ENCODE data around the gene PLEKHH2. TPM values are rescaled to one million over a fixed set of nuclear protein-coding genes. Genes with fewer than 3 reads are reported as not detected.

Gene PLEKHH2
- polyA plus RNA-seq, 3 donors, result not detected

DNA sequence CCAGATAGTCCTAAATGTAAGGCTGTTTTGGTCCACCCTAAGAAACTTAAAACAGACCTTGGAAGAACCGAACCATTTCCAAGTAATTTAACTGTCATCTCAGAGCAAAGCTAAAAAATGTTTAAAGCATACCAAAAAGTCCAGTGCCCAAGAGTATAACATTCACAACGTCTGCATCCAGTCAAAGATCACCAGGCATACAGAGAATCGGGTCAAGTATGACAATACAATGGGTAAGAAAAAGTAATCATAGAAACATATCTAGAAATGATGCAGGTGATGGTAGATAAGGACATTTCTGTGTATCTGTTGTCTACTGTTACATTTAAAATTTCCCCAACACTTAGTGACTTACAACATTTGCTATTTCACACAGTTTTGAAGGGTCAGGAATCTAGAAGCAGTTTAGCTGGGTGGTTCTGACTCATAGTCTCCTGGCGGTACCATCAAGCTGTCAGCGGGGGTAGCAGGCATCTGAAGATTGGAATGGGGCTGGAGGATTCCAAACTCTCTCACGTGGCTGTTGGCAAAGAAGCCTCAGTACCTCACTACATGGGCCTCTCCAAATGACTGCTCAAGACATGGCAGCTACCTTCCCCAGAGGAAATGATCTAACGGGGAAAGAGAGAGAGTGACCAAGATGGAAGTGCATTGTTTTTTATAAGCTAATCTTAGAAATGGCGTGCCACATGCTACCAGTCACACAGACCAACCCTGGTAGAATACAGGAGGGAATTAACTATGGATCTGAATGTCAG is 100.2 kb downstream of the PLEKHH2 start:
- Mint-ChIP-seq H3K4me3 (no peak overlapping the region), H3K4me1 (no peaks in the 10 kb centered on the region), H3K27me3 (ENCODE audit: low read depth in 3 of 3) (peaks cover 3 to 26% (median 18%) of the 10 kb centered on the region in 3 donors), H3K27ac (no peak overlapping the region), H3K9me3 (peaks cover 0 to 3% (median 0%) of the 10 kb centered on the region in 7 donors), H3K36me3 (no peaks in the 10 kb centered on the region)
- no peaks in the 10 kb centered on the region for H3K79me2 ChIP-seq (ENCODE audit: insufficient read depth, low read length)
- intact Hi-C loops (cut with micrococcal nuclease), result no loop called here
- H3K4me1 ChIP-seq (ENCODE audit: control insufficient read depth in 1 of 2, insufficient read depth in 2 of 2, low read length in 2 of 2), result no peaks in the 10 kb centered on the region
- no peak overlapping the region for H2AFZ ChIP-seq (ENCODE audit: insufficient read depth, low read depth, low read length, poor library complexity, severe bottlenecking)
- no peaks in the 10 kb centered on the region for H3K36me3 ChIP-seq (replicated peaks in 1 of 2; ENCODE audit: control insufficient read depth in 1 of 2, insufficient read depth in 2 of 2, low read length in 2 of 2)
- no peak overlapping the region for H3K4me3 ChIP-seq (replicated peaks in 1 of 3; ENCODE audit: low read depth in 2 of 3, low read length in 3 of 3)
- TF ChIP-seq, protein P1, sequence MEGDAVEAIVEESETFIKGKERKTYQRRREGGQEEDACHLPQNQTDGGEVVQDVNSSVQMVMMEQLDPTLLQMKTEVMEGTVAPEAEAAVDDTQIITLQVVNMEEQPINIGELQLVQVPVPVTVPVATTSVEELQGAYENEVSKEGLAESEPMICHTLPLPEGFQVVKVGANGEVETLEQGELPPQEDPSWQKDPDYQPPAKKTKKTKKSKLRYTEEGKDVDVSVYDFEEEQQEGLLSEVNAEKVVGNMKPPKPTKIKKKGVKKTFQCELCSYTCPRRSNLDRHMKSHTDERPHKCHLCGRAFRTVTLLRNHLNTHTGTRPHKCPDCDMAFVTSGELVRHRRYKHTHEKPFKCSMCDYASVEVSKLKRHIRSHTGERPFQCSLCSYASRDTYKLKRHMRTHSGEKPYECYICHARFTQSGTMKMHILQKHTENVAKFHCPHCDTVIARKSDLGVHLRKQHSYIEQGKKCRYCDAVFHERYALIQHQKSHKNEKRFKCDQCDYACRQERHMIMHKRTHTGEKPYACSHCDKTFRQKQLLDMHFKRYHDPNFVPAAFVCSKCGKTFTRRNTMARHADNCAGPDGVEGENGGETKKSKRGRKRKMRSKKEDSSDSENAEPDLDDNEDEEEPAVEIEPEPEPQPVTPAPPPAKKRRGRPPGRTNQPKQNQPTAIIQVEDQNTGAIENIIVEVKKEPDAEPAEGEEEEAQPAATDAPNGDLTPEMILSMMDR (IDR thresholded peaks at IDR 0.05), result no peak
- H3K27ac ChIP-seq (ENCODE audit: low read depth in 1 of 2, low read length in 2 of 2), result no peak overlapping the region
- no peak overlapping the region for H3K4me2 ChIP-seq (replicated peaks; ENCODE audit: extremely low read depth, low read length, poor library complexity, severe bottlenecking)
- H3K9me3 ChIP-seq (replicated peaks in 1 of 2; ENCODE audit: control insufficient read depth in 1 of 2, insufficient read depth in 1 of 2, low read length in 2 of 2), result no peaks in the 10 kb centered on the region
- DNase-seq, result no peak
- WGBS (ENCODE audit: insufficient coverage), result 100% methylated on average over 1 of the region's 8 CpGs
- H3K9ac ChIP-seq (ENCODE audit: insufficient read depth, low read length, poor library complexity, severe bottlenecking), result no peak overlapping the region
- H4K20me1 ChIP-seq (ENCODE audit: insufficient read depth, low read length), result no peaks in the 10 kb centered on the region
- H3K27me3 ChIP-seq (ENCODE audit: control insufficient read depth in 2 of 2, insufficient read depth in 2 of 2, low read length in 2 of 2), result peaks cover 0 to 7% of the 10 kb centered on the region in 2 donors

DNA sequence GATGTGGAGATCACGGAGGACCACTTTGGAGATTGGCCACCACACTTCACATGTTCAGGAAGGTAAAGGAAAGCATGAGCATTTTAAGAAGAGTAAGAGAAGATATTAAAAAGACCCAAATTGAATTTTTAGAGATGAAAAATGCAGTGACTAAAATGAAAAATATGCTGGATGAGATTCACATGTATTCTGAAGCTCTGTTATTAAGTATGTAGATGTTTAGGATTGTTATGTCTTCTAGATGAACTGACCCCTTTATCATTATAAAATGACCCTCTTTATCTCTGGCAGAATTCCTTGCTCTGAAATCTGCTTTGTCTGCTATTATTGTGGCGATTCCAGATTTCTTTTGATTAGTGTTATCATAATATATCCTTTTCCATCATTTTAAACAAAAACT is 100.8 kb downstream of the PLEKHH2 start:
- Mint-ChIP-seq H3K27me3 (ENCODE audit: low read depth in 3 of 3) (peaks cover 3 to 25% (median 18%) of the 10 kb centered on the region in 3 donors), H3K36me3 (no peaks in the 10 kb centered on the region), H3K9me3 (peaks cover 0 to 2% (median 0%) of the 10 kb centered on the region in 7 donors), H3K4me3 (no peak overlapping the region), H3K27ac (no peak overlapping the region), H3K4me1 (no peaks in the 10 kb centered on the region)
- no peak overlapping the region for H3K27ac ChIP-seq (ENCODE audit: low read depth in 1 of 2, low read length in 2 of 2)
- TF ChIP-seq, protein P1 (IDR thresholded peaks at IDR 0.05), result no peak
- no peak overlapping the region for H2AFZ ChIP-seq (ENCODE audit: insufficient read depth, low read depth, low read length, poor library complexity, severe bottlenecking)
- no peak overlapping the region for H3K9ac ChIP-seq (ENCODE audit: insufficient read depth, low read length, poor library complexity, severe bottlenecking)
- no peak for DNase-seq
- no peaks in the 10 kb centered on the region for H3K4me1 ChIP-seq (ENCODE audit: control insufficient read depth in 1 of 2, insufficient read depth in 2 of 2, low read length in 2 of 2)
- H4K20me1 ChIP-seq (ENCODE audit: insufficient read depth, low read length), result no peaks in the 10 kb centered on the region
- H3K79me2 ChIP-seq (ENCODE audit: insufficient read depth, low read length), result no peaks in the 10 kb centered on the region
- intact Hi-C loops (cut with micrococcal nuclease), result no loop called here
- 50% methylated on average over 1 of the region's 2 CpGs for WGBS (ENCODE audit: insufficient coverage)
- no peak overlapping the region for H3K4me3 ChIP-seq (replicated peaks in 1 of 3; ENCODE audit: low read depth in 2 of 3, low read length in 3 of 3)
- H3K36me3 ChIP-seq (replicated peaks in 1 of 2; ENCODE audit: control insufficient read depth in 1 of 2, insufficient read depth in 2 of 2, low read length in 2 of 2), result no peaks in the 10 kb centered on the region
- peaks cover 0 to 7% of the 10 kb centered on the region in 2 donors for H3K27me3 ChIP-seq (ENCODE audit: control insufficient read depth in 2 of 2, insufficient read depth in 2 of 2, low read length in 2 of 2)
- H3K4me2 ChIP-seq (replicated peaks; ENCODE audit: extremely low read depth, low read length, poor library complexity, severe bottlenecking), result no peak overlapping the region
- H3K9me3 ChIP-seq (replicated peaks in 1 of 2; ENCODE audit: control insufficient read depth in 1 of 2, insufficient read depth in 1 of 2, low read length in 2 of 2), result no peaks in the 10 kb centered on the region

Data from CD14-positive monocyte (primary cell).